NCI-H748 (cell line): ENCODE measurements around the gene DNM2.
"Not testable (repeated sequence)": the region's sequence is repeated elsewhere in the genome, so short reads cannot be mapped to it uniquely, and the experiment has no call there.

Source experiments
- DNase-seq: peaks from one replicate; lab custom pipeline; 2025; ENCODE audit not compliant: unreplicated experiment; lab: John Stamatoyannopoulos, UW

The DNM2 gene

GRCh38 chr19:10831987-10832938, 114.4 kb downstream of the DNM2 start:
- no peak for DNase-seq

- DNase-seq = no peak
These were observed 115.0 kb downstream of the DNM2 start for GRCh38 chr19:10832939-10833296.

GRCh38 chr19:10835089-10835753, 117.3 kb downstream of the DNM2 start:
- DNase-seq = peak; percentile 99

- DNase-seq = peak; percentile 95
These were observed 118.0 kb downstream of the DNM2 start, which contains the start of gene TMED1 for GRCh38 chr19:10835754-10836478. TMED1 (minus strand) TSS chr19:10836212; CDS start chr19:10836191, 21 bp downstream.

- DNase-seq = peak; percentile 90
These were observed 118.8 kb downstream of the DNM2 start for GRCh38 chr19:10836479-10837330.

GRCh38 chr19:10837649-10838048, 119.8 kb downstream of the DNM2 start:
- DNase-seq = not testable (repeated sequence)

- DNase-seq = no peak
These were observed 120.5 kb downstream of the DNM2 start for GRCh38 chr19:10838377-10838776.

- no peak for DNase-seq
These were observed 121.5 kb downstream of the DNM2 start for GRCh38 chr19:10839114-10840050.

GRCh38 chr19:10842788-10843187, 124.9 kb downstream of the DNM2 start:
- no peak for DNase-seq

GRCh38 chr19:10846500-10847202, 128.8 kb downstream of the DNM2 start:
- DNase-seq = no peak

GRCh38 chr19:10848230-10848856, 130.5 kb downstream of the DNM2 start, which contains the start of gene C19orf38:
C19orf38 (plus strand) TSS chr19:10848415; CDS start chr19:10848509, 94 bp downstream.
- DNase-seq = no peak

- DNase-seq = no peak
These were observed 132.8 kb downstream of the DNM2 start for GRCh38 chr19:10850631-10851030.

- DNase-seq = no peak
These were observed 134.4 kb downstream of the DNM2 start for GRCh38 chr19:10852098-10852800.

GRCh38 chr19:10852941-10853340, 135.1 kb downstream of the DNM2 start:
- DNase-seq = no peak

GRCh38 chr19:10854350-10855089, 136.6 kb downstream of the DNM2 start:
- DNase-seq = no peak

GRCh38 chr19:10855879-10856522, 138.1 kb downstream of the DNM2 start:
- DNase-seq = peak; percentile 16
